NCI-H2029 treated with DMSO at 0.1 percent for 48 hours (cell line): ENCODE measurements around the gene FAM114A2.
"Not testable (repeated sequence)": the region's sequence is repeated elsewhere in the genome, so short reads cannot be mapped to it uniquely, and the experiment has no call there.

Source experiments
- DNase-seq: peaks from one replicate; lab custom pipeline; 2025; lab: John Stamatoyannopoulos, UW

Gene FAM114A2

GRCh38 chr5:154047324-154047723, 8.6 kb upstream of the FAM114A2 start:
- no peak for DNase-seq

GRCh38 chr5:154046486-154046885, 7.8 kb upstream of the FAM114A2 start:
- DNase-seq: no peak

GRCh38 chr5:154044581-154044980, 5.9 kb upstream of the FAM114A2 start:
- DNase-seq: no peak

GRCh38 chr5:154044099-154044498, 5.4 kb upstream of the FAM114A2 start:
- no peak for DNase-seq

- no peak for DNase-seq
These were observed 4.1 kb upstream of the FAM114A2 start for GRCh38 chr5:154042766-154043165.

- no peak for DNase-seq
These were observed 734 bp upstream of the FAM114A2 start for GRCh38 chr5:154039458-154039829.

GRCh38 chr5:154038261-154038706, 426 bp downstream of the FAM114A2 start:
- peak; percentile 46 for DNase-seq

- DNase-seq: no peak
These were observed 3.8 kb downstream of the FAM114A2 start for GRCh38 chr5:154034944-154035343.

GRCh38 chr5:154031937-154032489, 6.7 kb downstream of the FAM114A2 start:
- DNase-seq: no peak

- DNase-seq: no peak
These were observed 12.8 kb downstream of the FAM114A2 start for GRCh38 chr5:154025951-154026350.

GRCh38 chr5:154018919-154019318, 19.8 kb downstream of the FAM114A2 start:
- DNase-seq: not testable (repeated sequence)

- no peak for DNase-seq
These were observed 23.5 kb downstream of the FAM114A2 start for GRCh38 chr5:154015071-154015693.

- DNase-seq: no peak
These were observed 28.1 kb downstream of the FAM114A2 start for GRCh38 chr5:154010660-154011059.

GRCh38 chr5:154005648-154006047, 33.1 kb downstream of the FAM114A2 start:
- DNase-seq: no peak

- no peak for DNase-seq
These were observed 36.1 kb downstream of the FAM114A2 start for GRCh38 chr5:154002511-154003020.

- DNase-seq: no peak
These were observed 36.6 kb downstream of the FAM114A2 start for GRCh38 chr5:154002093-154002492.

GRCh38 chr5:154000703-154001102, 38.0 kb downstream of the FAM114A2 start:
- DNase-seq: no peak

- DNase-seq: no peak
These were observed 38.7 kb downstream of the FAM114A2 start for GRCh38 chr5:153999995-154000394.

- no peak for DNase-seq
These were observed 39.9 kb downstream of the FAM114A2 start for GRCh38 chr5:153998768-153999167.

- DNase-seq: no peak
These were observed 40.7 kb downstream of the FAM114A2 start for GRCh38 chr5:153998010-153998409.

- DNase-seq: no peak
These were observed 47.5 kb downstream of the FAM114A2 start for GRCh38 chr5:153991168-153991567.

GRCh38 chr5:153988510-153988909, 50.2 kb downstream of the FAM114A2 start:
- no peak for DNase-seq

- no peak for DNase-seq
These were observed 51.4 kb downstream of the FAM114A2 start for GRCh38 chr5:153987301-153987700.

- DNase-seq: no peak
These were observed 53.2 kb downstream of the FAM114A2 start for GRCh38 chr5:153985498-153985897.
